H1 (cell line): ENCODE data around the gene FANCE. TPM values are rescaled to one million over a fixed set of nuclear protein-coding genes. Genes with fewer than 3 reads are reported as not detected.

Source experiments
- CTCF ChIA-PET: fragments of 300-600 bp; sonication (Branson Sonifier 250); formaldehyde crosslinking; loops from one replicate; lab custom pipeline; 2021; ENCODE audit not compliant: partially characterized antibody; lab: Charles Lee
- POLR2A ChIA-PET: fragments of 300-600 bp; sonication (Branson Sonifier 250); formaldehyde crosslinking; loops from one replicate; lab custom pipeline; 2021; ENCODE audit warnings: inconsistent platforms; ENCODE audit not compliant: partially characterized antibody; lab: Charles Lee
- DNase-seq, 2 experiments: peaks; one replicate each; pipeline versions ENCODE4 v3.0.0 to v3.0.0-alpha.2; 2010 to 2022; ENCODE audit warnings: low spot score in 2 of 2, low read depth in 1 of 2, mixed read lengths in 1 of 2
- FAIRE-seq: peaks from 2 replicates; lab custom pipeline; 2011; peaks lifted over from hg19 to GRCh38; lab: Jason Lieb, UNC
- H2AFZ ChIP-seq: 2 replicates; pipeline ENCODE4 v1.8.1; 2012; ENCODE audit warnings: low read length, inconsistent platforms
- H2AK5ac ChIP-seq: 2 replicates; pipeline ENCODE4 v1.6.1; 2013; ENCODE audit warnings: low read depth, low read length
- H2BK120ac ChIP-seq: replicated peaks from 2 replicates; pipeline ENCODE3; 2013; ENCODE audit warnings: low read depth, low read length, inconsistent platforms
- H2BK12ac ChIP-seq: 2 replicates; pipeline ENCODE4 v1.6.1; 2013; ENCODE audit warnings: low read depth, low read length
- H2BK15ac ChIP-seq: 2 replicates; pipeline ENCODE4 v1.6.1; 2013; ENCODE audit warnings: low read length
- H2BK20ac ChIP-seq: 2 replicates; pipeline ENCODE4 v1.6.1; 2013; ENCODE audit warnings: low read length
- H2BK5ac ChIP-seq: 2 replicates; pipeline ENCODE4 v1.6.1; 2013; ENCODE audit warnings: low read depth, low read length
- H3K14ac ChIP-seq: 2 replicates; pipeline ENCODE4 v1.6.1; 2013; ENCODE audit warnings: inconsistent platforms; ENCODE audit not compliant: insufficient read length
- H3K18ac ChIP-seq: 2 replicates; pipeline ENCODE4 v1.6.1; 2013; ENCODE audit warnings: low read length; ENCODE audit errors: extremely low read depth
- H3K23ac ChIP-seq: 2 replicates; pipeline ENCODE4 v1.6.1; 2013; ENCODE audit warnings: inconsistent platforms; ENCODE audit not compliant: insufficient read length
- H3K23me2 ChIP-seq: 2 replicates; pipeline ENCODE4 v1.6.1; 2013; ENCODE audit warnings: low read depth, low read length
- H3K27ac ChIP-seq: 2 replicates; pipeline ENCODE4 v1.6.1; 2011; ENCODE audit warnings: low read depth, low read length, inconsistent platforms
- H3K27me3 ChIP-seq, 4 experiments: replicated peaks in 1 of 4; 1 replicate in 1 of 4; 2 replicates in 3 of 4; pipeline versions ENCODE4 v1.6.1 to v1.8.1; 2011 to 2013; ENCODE audit warnings: low read length in 3 of 4, mild to moderate bottlenecking in 3 of 4, inconsistent platforms in 2 of 4, mixed read lengths in 2 of 4, moderate library complexity in 1 of 4; ENCODE audit not compliant: control insufficient read depth in 3 of 4, insufficient read depth in 3 of 4; ENCODE audit errors: extremely low read depth in 1 of 4
- H3K36me3 ChIP-seq, 4 experiments: 2 replicates each; pipeline versions ENCODE4 v1.6.1 to v1.8.1; 2011 to 2013; ENCODE audit warnings: mild to moderate bottlenecking in 4 of 4, low read length in 3 of 4, moderate library complexity in 2 of 4, control low read depth in 1 of 4, inconsistent platforms in 1 of 4; ENCODE audit not compliant: insufficient read depth in 4 of 4, control insufficient read depth in 2 of 4
- H3K4ac ChIP-seq: replicated peaks from 2 replicates; pipeline ENCODE3; 2013; ENCODE audit warnings: low read length, low read depth, mixed read lengths, inconsistent platforms; ENCODE audit not compliant: insufficient read length
- H3K4me1 ChIP-seq, 4 experiments: replicated peaks in 1 of 4; 1 replicate in 1 of 4; 2 replicates in 3 of 4; pipeline versions ENCODE4 v1.6.1 to v1.8.1; 2011 to 2013; ENCODE audit warnings: low read length in 3 of 4, inconsistent platforms in 2 of 4, mixed read lengths in 1 of 4; ENCODE audit not compliant: insufficient read depth in 4 of 4, control insufficient read depth in 3 of 4
- H3K4me2 ChIP-seq, 2 experiments: 2 replicates each; pipeline versions ENCODE4 v1.6.1 to v1.8.1; 2011 to 2013; ENCODE audit warnings: low read depth in 2 of 2, low read length in 2 of 2, control low read depth in 1 of 2, inconsistent platforms in 1 of 2, mild to moderate bottlenecking in 1 of 2; ENCODE audit not compliant: insufficient read depth in 1 of 2
- H3K4me3 ChIP-seq, 4 experiments: fragments of 200-600, 300-600 bp in 1 of 4; sonication (generic), shearing (Covaris generic), sonication (Bioruptor Twin) in 1 of 4; 2 replicates each; pipeline versions ENCODE4 v1.5.1 to v1.8.1; 2011 to 2016; ENCODE audit warnings: low read length in 4 of 4, low read depth in 3 of 4, control low read depth in 2 of 4, inconsistent platforms in 2 of 4, mild to moderate bottlenecking in 2 of 4, mixed read lengths in 1 of 4, moderate library complexity in 1 of 4; ENCODE audit not compliant: insufficient read depth in 2 of 4; ENCODE audit errors: extremely low read depth in 1 of 4
- H3K56ac ChIP-seq: replicated peaks from 2 replicates; pipeline ENCODE3; 2013; ENCODE audit warnings: low read depth, mild to moderate bottlenecking, mixed read lengths, low read length, inconsistent platforms; ENCODE audit not compliant: insufficient read length
- H3K79me1 ChIP-seq: 2 replicates; pipeline ENCODE4 v1.6.1; 2013; ENCODE audit warnings: low read depth, low read length, control low read depth
- H3K79me2 ChIP-seq, 2 experiments: 2 replicates each; pipeline versions ENCODE4 v1.6.1 to v1.8.1; 2012 to 2013; ENCODE audit warnings: low read length in 2 of 2, mild to moderate bottlenecking in 2 of 2, inconsistent platforms in 1 of 2; ENCODE audit not compliant: insufficient read depth in 2 of 2, control insufficient read depth in 1 of 2
- H3K9ac ChIP-seq, 4 experiments: replicated peaks in 1 of 4; 1 replicate in 1 of 4; 2 replicates in 3 of 4; pipeline versions ENCODE4 v1.6.1 to v1.8.1; 2011 to 2013; ENCODE audit warnings: low read depth in 3 of 4, low read length in 3 of 4, control low read depth in 2 of 4, mild to moderate bottlenecking in 2 of 4, moderate library complexity in 2 of 4, inconsistent platforms in 1 of 4; ENCODE audit errors: extremely low read depth in 1 of 4
- H3K9me3 ChIP-seq, 2 experiments: 2 replicates each; pipeline versions ENCODE4 v1.6.1 to v1.8.1; 2012 to 2013; ENCODE audit warnings: mild to moderate bottlenecking in 2 of 2, moderate library complexity in 2 of 2, control low read depth in 1 of 2, inconsistent platforms in 1 of 2, low read depth in 1 of 2, low read length in 1 of 2, mixed read lengths in 1 of 2; ENCODE audit not compliant: insufficient read depth in 2 of 2
- H4K20me1 ChIP-seq, 2 experiments: replicated peaks in 1 of 2; 2 replicates each; pipeline versions ENCODE3 to v1.8.1; 2011 to 2013; ENCODE audit warnings: inconsistent platforms in 2 of 2, low read length in 2 of 2, mild to moderate bottlenecking in 1 of 2; ENCODE audit not compliant: insufficient read depth in 2 of 2, control insufficient read depth in 1 of 2
- H4K5ac ChIP-seq: 2 replicates; pipeline ENCODE4 v1.6.1; 2013; ENCODE audit warnings: low read length, low read depth, mixed read lengths, inconsistent platforms; ENCODE audit not compliant: insufficient read length
- H4K8ac ChIP-seq: 2 replicates; pipeline ENCODE4 v1.8.0; 2013; ENCODE audit warnings: mild to moderate bottlenecking, moderate library complexity, low read length, inconsistent platforms; ENCODE audit not compliant: insufficient read depth; ENCODE audit errors: extremely low read depth
- H4K91ac ChIP-seq: replicated peaks from 2 replicates; pipeline ENCODE3; 2013; ENCODE audit warnings: low read length, mixed read lengths, inconsistent platforms; ENCODE audit not compliant: insufficient read length
- ASH2L ChIP-seq: fragments of 200-600, 300-600 bp; sonication (generic); IDR thresholded peaks from one replicate; pipeline ENCODE4 v1.7.1; 2017; ENCODE audit warnings: low read length
- CHD2 ChIP-seq: IDR thresholded peaks from 2 replicates; pipeline ENCODE4 v1.6.1; 2012; ENCODE audit warnings: low read length, improper control_type of control experiment
- FOSL1 ChIP-seq: IDR thresholded peaks from 2 replicates; pipeline ENCODE4 v1.6.1; 2011; ENCODE audit warnings: mild to moderate bottlenecking, low read depth, low read length, moderate library complexity; ENCODE audit not compliant: insufficient read depth
- JUND ChIP-seq: IDR thresholded peaks from 2 replicates; pipeline ENCODE4 v1.6.1; 2011; ENCODE audit warnings: mild to moderate bottlenecking, improper control_type of control experiment, low read length
- RAD21 ChIP-seq, 2 experiments: IDR thresholded peaks in 1 of 2; conservative IDR thresholded peaks in 1 of 2; 2 replicates each; pipeline ENCODE4 v1.6.1; 2011; ENCODE audit warnings: low read depth in 2 of 2, low read length in 2 of 2, improper control_type of control experiment in 1 of 2, inconsistent platforms in 1 of 2, mild to moderate bottlenecking in 1 of 2, moderate library complexity in 1 of 2
- RFX5 ChIP-seq: IDR thresholded peaks from 2 replicates; pipeline ENCODE4 v1.6.1; 2011; ENCODE audit warnings: low read depth, low read length, improper control_type of control experiment, borderline replicate concordance
- SIRT6 ChIP-seq: IDR thresholded peaks from one replicate; pipeline ENCODE4 v1.7.1; 2012; ENCODE audit warnings: low read length, inconsistent platforms
- WGBS, 2 experiments: shearing (Covaris generic) in 1 of 2; methylation state at CpG; one replicate each; pipeline versions ENCODE4 v1.1.6 to v1.1.7; 2013 to 2015; ENCODE audit warnings: low lambda C conversion rate in 2 of 2, mixed read lengths in 2 of 2, inconsistent platforms in 1 of 2, low coverage in 1 of 2, missing lambda C conversion rate in 1 of 2; ENCODE audit not compliant: insufficient replicate concordance in 2 of 2, insufficient coverage in 1 of 2, insufficient read length in 1 of 2; ENCODE audit errors: extremely low coverage in 1 of 2, missing lambda C conversion rate in 1 of 2; 5-methylcytosine and 5-hydroxymethylcytosine counted together
- polyA plus RNA-seq, 7 experiments: library from polyadenylated mRNA; depleted of rRNA in 3 of 7; stranded (reverse) in 5 of 7; unstranded in 2 of 7; fragments of >200 nt in 5 of 7; fragments of 200-250 nt in 2 of 7; gene quantifications; 1 replicate in 5 of 7; 2 replicates in 1 of 7; 4 replicates in 1 of 7; pipeline versions ENCODE4 v1.2.1 to v1.2.3, GENCODE V29; 2011 to 2013; ENCODE audit warnings: missing spikeins in 2 of 7, mixed read lengths in 2 of 7
- total RNA-seq: library from RNA; stranded (reverse); fragmentation: NEBNext Ultra II Directional; extraction: Animal tissue kit (Norgen Biotek cat#: 25700); gene quantifications from 2 replicates; pipeline ENCODE4 v1.2.1, GENCODE V29; 2021

The FANCE gene
- total and polyA plus RNA-seq, 2 of the 8 experiments (the other 6 are each of a cell fraction or from before 2014, with no cell fraction given), result 16.1 to 17.0 TPM

GRCh38 chr6:35442693-35443092 lies 9.4 kb upstream of the FANCE start:
- POLR2A ChIA-PET, result interaction anchor here (1.1 kb wide), 1 partner anchor 29 kb away, joined by 3 read pairs; no protein-coding TSS in a partner anchor
- FAIRE-seq, result no peak

More at GRCh38 chr6:35442693-35443092, 9.4 kb upstream of the FANCE start:
- no peak for DNase-seq
- no peak overlapping the region for H2AFZ ChIP-seq
- no peak overlapping the region for H2BK20ac ChIP-seq
- H4K5ac ChIP-seq, result no peak overlapping the region
- 87% methylated on average over 5 of the region's 5 CpGs; no CpG with 5 or more reads in 1 of the 2 experiments for WGBS, 2 experiments
- H3K27ac ChIP-seq, result no peak overlapping the region
- no peak for TF ChIP-seq CHD2
- no peak for TF ChIP-seq SIRT6
- TF ChIP-seq RAD21 (IDR thresholded peaks at IDR 0.05 in 1 of 2, conservative IDR thresholded peaks at IDR 0.05 in 1 of 2; ENCODE audit: low read depth in 2 of 2, low read length in 2 of 2), result no peak
- no peak for TF ChIP-seq ASH2L
- no peak for TF ChIP-seq RFX5
- no peak for TF ChIP-seq JUND
- TF ChIP-seq FOSL1, result no peak
- TF ChIP-seq, all 59 proteins: peak for 0
- CTCF ChIA-PET, result interaction anchor here (1.4 to 10.5 kb wide), 6 partner anchors 14 to 146 kb away, joined by 3 to 161 read pairs (median 10); partner anchors contain the start of genes DEF6 and PPARD
- Histone ChIP-seq H3K27me3 (no peaks in the 10 kb centered on the region), H3K4me1 (no peaks in the 10 kb centered on the region), H2BK12ac (no peak overlapping the region), H3K14ac (no peak overlapping the region), H2BK120ac (no peak overlapping the region), H2AK5ac (no peak overlapping the region), H3K4ac (no peak overlapping the region), H3K9ac (no peak overlapping the region), H3K18ac (no peak overlapping the region), H3K36me3 (no peaks in the 10 kb centered on the region), H4K8ac (no peak overlapping the region), H3K79me2 (no peaks in the 10 kb centered on the region), H2BK15ac (0 out of 2 replicates have a peak overlapping the region, but pooled peaks have one; percentile 72), H3K56ac (no peak overlapping the region), H4K91ac (no peak overlapping the region), H3K79me1 (no peaks in the 10 kb centered on the region), H3K23ac (no peak overlapping the region), H4K20me1 (no peaks in the 10 kb centered on the region), H3K4me3 (no peak overlapping the region), H3K23me2 (no peaks in the 10 kb centered on the region), H3K4me2 (no peak overlapping the region), H3K9me3 (no peaks in the 10 kb centered on the region), H2BK5ac (no peak overlapping the region)
